Endothelial cell of umbilical vein (primary cell): Measurements from ENCODE around the gene TLR5. TPM values are rescaled to one million over a fixed set of nuclear protein-coding genes. Genes with fewer than 3 reads are reported as not detected.

Experiments used
- BruUV-seq: library from RNA; stranded (reverse); fragments of 400-500 nt; replicated peaks from 2 replicates; lab custom pipeline; 2021; lab: Mats Ljungman, UMichigan
- CTCF ChIA-PET: fragments of 300-600, 350-600 bp; sonication (Branson Sonifier 250); formaldehyde crosslinking; loops from one replicate; lab custom pipeline; 2021; ENCODE audit warnings: antibody characterized with exemption, inconsistent platforms; lab: Charles Lee
- POLR2A ChIA-PET: fragments of 300-600, 350-600 bp; sonication (Branson Sonifier 250); formaldehyde crosslinking; loops from one replicate; lab custom pipeline; 2021; ENCODE audit warnings: antibody characterized with exemption, inconsistent platforms; lab: Charles Lee
- DNase-seq: peaks from one replicate; pipeline ENCODE4 v3.0.0-alpha.2; 2011; ENCODE audit warnings: low read depth, low spot score
- FAIRE-seq: peaks from 2 replicates; lab custom pipeline; 2011; peaks lifted over from hg19 to GRCh38; lab: Jason Lieb, UNC
- H2AFZ ChIP-seq: 2 replicates; pipeline ENCODE4 v1.6.0; 2012; ENCODE audit warnings: low read depth, low read length, control low read depth, inconsistent platforms
- H3K27ac ChIP-seq: 2 replicates; pipeline ENCODE4 v1.5.1; 2011; ENCODE audit warnings: low read depth, mild to moderate bottlenecking, control low read depth, low read length, moderate library complexity; ENCODE audit not compliant: insufficient read depth
- H3K27me3 ChIP-seq, 2 experiments: 2 replicates each; pipeline versions ENCODE4 v1.6.0 to v1.6.1; 2011; ENCODE audit warnings: low read length in 2 of 2, mixed read lengths in 1 of 2; ENCODE audit not compliant: control insufficient read depth in 2 of 2, insufficient read depth in 2 of 2
- H3K36me3 ChIP-seq, 2 experiments: 2 replicates in 1 of 2; 3 replicates in 1 of 2; pipeline ENCODE4 v1.5.1; 2011; ENCODE audit warnings: low read length in 2 of 2, mild to moderate bottlenecking in 1 of 2, moderate library complexity in 1 of 2; ENCODE audit not compliant: control insufficient read depth in 2 of 2, insufficient read depth in 2 of 2; ENCODE audit errors: extremely low read depth in 1 of 2
- H3K4me1 ChIP-seq: 3 replicates; pipeline ENCODE4 v1.5.1; 2011; ENCODE audit warnings: mild to moderate bottlenecking, low read length; ENCODE audit not compliant: control insufficient read depth, insufficient read depth; ENCODE audit errors: extremely low read depth
- H3K4me2 ChIP-seq: 2 replicates; pipeline ENCODE4 v1.6.1; 2011; ENCODE audit warnings: low read length, control low read depth, mixed read lengths; ENCODE audit not compliant: insufficient read depth
- H3K4me3 ChIP-seq, 3 experiments: fragments of 200-600 bp in 1 of 3; sonication (generic), shearing (Covaris generic) in 1 of 3; replicated peaks in 1 of 3; 2 replicates each; pipeline ENCODE4 v1.5.1; 2011 to 2016; ENCODE audit warnings: control low read depth in 3 of 3, low read length in 3 of 3, mild to moderate bottlenecking in 2 of 3, inconsistent platforms in 1 of 3, low read depth in 1 of 3, moderate library complexity in 1 of 3; ENCODE audit not compliant: insufficient read depth in 1 of 3
- H3K79me2 ChIP-seq: 2 replicates; pipeline ENCODE4 v1.6.0; 2012; ENCODE audit warnings: low read length, inconsistent platforms; ENCODE audit not compliant: control insufficient read depth, insufficient read depth
- H3K9ac ChIP-seq: replicated peaks from 2 replicates; pipeline ENCODE3; 2011; ENCODE audit warnings: low read length, control low read depth; ENCODE audit not compliant: insufficient read depth; ENCODE audit errors: extremely low read depth
- H3K9me1 ChIP-seq: replicated peaks from 3 replicates; pipeline ENCODE4 v1.6.0; 2011; ENCODE audit warnings: mild to moderate bottlenecking, low read length; ENCODE audit not compliant: control insufficient read depth, insufficient read depth; ENCODE audit errors: extremely low read depth
- H3K9me3 ChIP-seq: replicated peaks from 2 replicates; pipeline ENCODE4 v1.5.1; 2012; ENCODE audit warnings: low read length, inconsistent platforms; ENCODE audit not compliant: control insufficient read depth, insufficient read depth
- H4K20me1 ChIP-seq: replicated peaks from 2 replicates; pipeline ENCODE3; 2011; ENCODE audit warnings: mild to moderate bottlenecking, low read length; ENCODE audit not compliant: control insufficient read depth, insufficient read depth; ENCODE audit errors: extremely low read depth
- CTCF ChIP-seq, 2 donors: IDR thresholded peaks; 1 replicate in 1 of 2; 2 replicates in 1 of 2; pipeline ENCODE4 v1.5.1; 2011; ENCODE audit warnings: low read length in 2 of 2, mild to moderate bottlenecking in 2 of 2, moderate library complexity in 2 of 2, control low read depth in 1 of 2, inconsistent platforms in 1 of 2, low read depth in 1 of 2; ENCODE audit not compliant: insufficient read depth in 1 of 2; ENCODE audit errors: extremely low read depth in 1 of 2
- EZH2 ChIP-seq: IDR thresholded peaks from 2 replicates; pipeline ENCODE4 v1.6.1; 2012; ENCODE audit warnings: borderline replicate concordance, low read depth, mild to moderate bottlenecking, moderate library complexity, low read length, inconsistent platforms; ENCODE audit not compliant: severe bottlenecking
- FOS ChIP-seq: IDR thresholded peaks from 2 replicates; pipeline ENCODE4 v1.6.1; 2011; ENCODE audit warnings: mild to moderate bottlenecking, low read length, moderate library complexity, borderline replicate concordance; ENCODE audit not compliant: insufficient read depth
- GATA2 ChIP-seq: IDR thresholded peaks from 2 replicates; pipeline ENCODE4 v1.7.0; 2011; ENCODE audit warnings: low read depth, mild to moderate bottlenecking, moderate library complexity, mixed read lengths, low read length; ENCODE audit not compliant: insufficient read length, insufficient read depth
- JUN ChIP-seq: IDR thresholded peaks from 2 replicates; pipeline ENCODE4 v1.6.1; 2011; ENCODE audit warnings: borderline replicate concordance, low read depth; ENCODE audit not compliant: insufficient read length, insufficient read depth
- MAX ChIP-seq: IDR thresholded peaks from 2 replicates; pipeline ENCODE4 v1.6.1; 2011; ENCODE audit not compliant: insufficient read depth, insufficient read length
- MYC ChIP-seq: IDR thresholded peaks from one replicate; pipeline ENCODE4 v1.6.1; 2011; ENCODE audit warnings: mild to moderate bottlenecking, low read depth, low read length
- POLR2A ChIP-seq: IDR thresholded peaks from 2 replicates; pipeline ENCODE4 v1.6.1; 2012; ENCODE audit warnings: low read depth, mild to moderate bottlenecking, control low read depth, low read length
- POLR2AphosphoS5 ChIP-seq: IDR thresholded peaks from 2 replicates; pipeline ENCODE4 v1.6.1; 2012; ENCODE audit warnings: low read depth, mild to moderate bottlenecking, control low read depth, low read length, moderate library complexity; ENCODE audit not compliant: insufficient read depth
- dilution Hi-C: fragments of 300-500 bp; cut with MboI; formaldehyde crosslinking; loops from one replicate; pipeline ENCODE4 v1.15.0; 2019; ENCODE audit warnings: low sequenced_read_pairs; ENCODE audit not compliant: extremely low pct_ligation_motif_present
- intact Hi-C: fragments of 100-400 bp; cut with micrococcal nuclease; formaldehyde crosslinking; loops from one replicate; pipeline ENCODE4 v1.10.0; 2022
- polyA plus RNA-seq, 4 experiments: library from polyadenylated mRNA; depleted of rRNA in 3 of 4; stranded (reverse) in 3 of 4; unstranded in 1 of 4; fragments of >200 nt; gene quantifications; 2 replicates each; pipeline versions ENCODE4 v1.2.1 to v1.2.3, GENCODE V29; 2011 to 2012; ENCODE audit warnings: missing spikeins in 1 of 4
- total RNA-seq: library from RNA; stranded (reverse); gene quantifications from 2 replicates; pipeline ENCODE4 v1.2.3, GENCODE V29; 2021

The TLR5 gene
- total and polyA plus RNA-seq, 2 donors (not counting 3 experiments of a cell fraction or from before 2014, with no cell fraction given), result 0.15 to 0.25 TPM

GRCh38 chr1:223129229-223129901 is 13.7 kb downstream of the TLR5 start:
- Histone ChIP-seq H3K27ac (no peak overlapping the region), H3K9me3 (no peaks in the 10 kb centered on the region), H3K4me2 (peak overlapping the region; percentile 56), H4K20me1 (no peaks in the 10 kb centered on the region), H3K4me3 (peak overlapping the region in 1 of 3 experiments; percentile 26), H3K4me1 (peaks cover 8% of the 10 kb centered on the region), H3K9ac (no peak overlapping the region), H3K36me3 (no peaks in the 10 kb centered on the region), H3K79me2 (no peaks in the 10 kb centered on the region), H3K27me3 (peaks cover 9 to 16% of the 10 kb centered on the region in 2 experiments), H3K9me1 (no peaks in the 10 kb centered on the region), H2AFZ (peak overlapping the region; percentile 71)
- BruUV-seq, result no TSS peak
- CTCF ChIA-PET, result interaction anchor here (0.6 to 1.9 kb wide), 32 partner anchors 8 to 557 kb away, joined by 3 to 30 read pairs (median 5); partner anchors contain the start of genes FAM177B and TLR5
- DNase-seq (peak; percentile 58), FAIRE-seq (peak; percentile 73)
- POLR2A ChIA-PET, result interaction anchor here (0.5 kb wide), 1 partner anchor 332 kb away, joined by 3 read pairs; no protein-coding TSS in a partner anchor
- peak; percentile 94 to 96 for TF ChIP-seq CTCF (IDR thresholded peaks at IDR 0.05; ENCODE audit: extremely low read depth in 1 of 2, insufficient read depth in 1 of 2, low read depth in 1 of 2, low read length in 2 of 2)
- no peak for TF ChIP-seq FOS
- dilution Hi-C loops, result no loop called here
- intact Hi-C loops, result loop anchor here (1.0 kb wide), 1 partner anchor 337 kb away; no protein-coding TSS in a partner anchor

GRCh38 chr1:223126741-223127140 is 16.3 kb downstream of the TLR5 start:
- BruUV-seq, result no TSS peak

More at GRCh38 chr1:223126741-223127140, 16.3 kb downstream of the TLR5 start:
- Histone ChIP-seq H3K36me3 (no peaks in the 10 kb centered on the region), H3K27me3 (peaks cover 3 to 6% of the 10 kb centered on the region in 2 experiments), H3K9ac (no peak overlapping the region), H2AFZ (no peak overlapping the region), H4K20me1 (no peaks in the 10 kb centered on the region), H3K4me2 (no peak overlapping the region), H3K27ac (no peak overlapping the region), H3K4me1 (peaks cover 7% of the 10 kb centered on the region), H3K9me1 (no peaks in the 10 kb centered on the region), H3K4me3 (no peak overlapping the region), H3K9me3 (no peaks in the 10 kb centered on the region), H3K79me2 (no peaks in the 10 kb centered on the region)
- ChIA-PET POLR2A (no interaction called here), CTCF (interaction anchor here (0.6 to 9.0 kb wide), 4 partner anchors 12 to 1574 kb away, joined by 3 to 351 read pairs (median 4); no protein-coding TSS in a partner anchor)
- DNase-seq (no peak), FAIRE-seq (no peak)
- TF ChIP-seq MAX (no peak), EZH2 (no peak), MYC (no peak), POLR2A (no peak), CTCF (IDR thresholded peaks at IDR 0.05; ENCODE audit: extremely low read depth in 1 of 2, insufficient read depth in 1 of 2, low read depth in 1 of 2, low read length in 2 of 2) (no peak), GATA2 (no peak), FOS (no peak), POLR2AphosphoS5 (no peak), JUN (no peak)
- dilution Hi-C loops (no loop called here), intact Hi-C loops (no loop called here)
